ENCODE measurements around the gene ZNF354C.
A peak's percentile ranks its signal among the peaks of the same experiment; 100 is the strongest.

ZNF354C gene

GRCh38 chr5:179060116-179061008, at the start of gene ZNF354C:
TSS of gene ZNF354C (plus strand) at chr5:179060373. CDS start at chr5:179062069, 1,696 bp downstream.
- no peak for TF ChIP-seq CTCF (IDR thresholded peaks at IDR 0.05; ENCODE audit: borderline replicate concordance, control extremely low read depth, extremely low read depth, insufficient read depth, missing control alignments)
- in situ Hi-C loops (cut with MboI; ENCODE audit: low sequenced_read_pairs, unreplicated experiment): no loop called here
- DNase-seq (ENCODE audit: low spot score): peak; percentile 55

- DNase-seq (ENCODE audit: low spot score): peak; percentile 60
- in situ Hi-C loops (cut with MboI; ENCODE audit: low sequenced_read_pairs, unreplicated experiment): no loop called here
- no peak for TF ChIP-seq CTCF (IDR thresholded peaks at IDR 0.05; ENCODE audit: borderline replicate concordance, control extremely low read depth, extremely low read depth, insufficient read depth, missing control alignments)
These were observed 36.5 kb upstream of the ZNF354C start, which contains the start of gene ZNF879 for GRCh38 chr5:179023528-179024189. TSS of gene ZNF879 (plus strand) at chr5:179023804. CDS start at chr5:179025005, 1,201 bp downstream.

GRCh38 chr5:179033004-179033580, 27.1 kb upstream of the ZNF354C start:
- in situ Hi-C loops (cut with MboI; ENCODE audit: low sequenced_read_pairs, unreplicated experiment): no loop called here
- no peak for TF ChIP-seq CTCF (IDR thresholded peaks at IDR 0.05; ENCODE audit: borderline replicate concordance, control extremely low read depth, extremely low read depth, insufficient read depth, missing control alignments)
- DNase-seq (ENCODE audit: low spot score): no peak

- in situ Hi-C loops (cut with MboI; ENCODE audit: low sequenced_read_pairs, unreplicated experiment): no loop called here
- no peak for TF ChIP-seq CTCF (IDR thresholded peaks at IDR 0.05; ENCODE audit: borderline replicate concordance, control extremely low read depth, extremely low read depth, insufficient read depth, missing control alignments)
- DNase-seq (ENCODE audit: low spot score): no peak
These were observed 15.4 kb upstream of the ZNF354C start for GRCh38 chr5:179044765-179045164.

GRCh38 chr5:179051784-179052183, 8.4 kb upstream of the ZNF354C start:
- no peak for DNase-seq (ENCODE audit: low spot score)
- TF ChIP-seq CTCF (IDR thresholded peaks at IDR 0.05; ENCODE audit: borderline replicate concordance, control extremely low read depth, extremely low read depth, insufficient read depth, missing control alignments): no peak
- in situ Hi-C loops (cut with MboI; ENCODE audit: low sequenced_read_pairs, unreplicated experiment): no loop called here

- in situ Hi-C loops (cut with MboI; ENCODE audit: low sequenced_read_pairs, unreplicated experiment): no loop called here
These were observed 6.0 kb upstream of the ZNF354C start for GRCh38 chr5:179054036-179054785.

More at GRCh38 chr5:179054036-179054785, 6.0 kb upstream of the ZNF354C start:
- TF ChIP-seq CTCF (IDR thresholded peaks at IDR 0.05; ENCODE audit: borderline replicate concordance, control extremely low read depth, extremely low read depth, insufficient read depth, missing control alignments): no peak
- DNase-seq (ENCODE audit: low spot score): no peak

Measured in GM13976 (cell line).